Measurements from ENCODE around the gene RGS11. TPM values are rescaled to one million over a fixed set of nuclear protein-coding genes. Genes with fewer than 3 reads are reported as not detected.
"Not testable (repeated sequence)": the region's sequence is repeated elsewhere in the genome, so short reads cannot be mapped to it uniquely, and the experiment has no call there.

The RGS11 gene
- total RNA-seq, 4 donors from 2014 or later = 7.1 to 18.2 (median 11.0) TPM

- Histone ChIP-seq H3K4me1 (no peaks in the 10 kb centered on the region), H3K9me3 (no peaks in the 10 kb centered on the region), H3K27ac (replicated peaks in 1 of 4) (no peak overlapping the region), H3K4me3 (no peak overlapping the region), H3K27me3 (no peaks in the 10 kb centered on the region), H3K36me3 (peaks cover 46 to 96% (median 84%) of the 10 kb centered on the region in 4 donors)
- 87% methylated on average over 10 of the region's 10 CpGs for WGBS
- intact Hi-C loops (cut with DNase I) = no loop called here
- TF ChIP-seq, protein P1, sequence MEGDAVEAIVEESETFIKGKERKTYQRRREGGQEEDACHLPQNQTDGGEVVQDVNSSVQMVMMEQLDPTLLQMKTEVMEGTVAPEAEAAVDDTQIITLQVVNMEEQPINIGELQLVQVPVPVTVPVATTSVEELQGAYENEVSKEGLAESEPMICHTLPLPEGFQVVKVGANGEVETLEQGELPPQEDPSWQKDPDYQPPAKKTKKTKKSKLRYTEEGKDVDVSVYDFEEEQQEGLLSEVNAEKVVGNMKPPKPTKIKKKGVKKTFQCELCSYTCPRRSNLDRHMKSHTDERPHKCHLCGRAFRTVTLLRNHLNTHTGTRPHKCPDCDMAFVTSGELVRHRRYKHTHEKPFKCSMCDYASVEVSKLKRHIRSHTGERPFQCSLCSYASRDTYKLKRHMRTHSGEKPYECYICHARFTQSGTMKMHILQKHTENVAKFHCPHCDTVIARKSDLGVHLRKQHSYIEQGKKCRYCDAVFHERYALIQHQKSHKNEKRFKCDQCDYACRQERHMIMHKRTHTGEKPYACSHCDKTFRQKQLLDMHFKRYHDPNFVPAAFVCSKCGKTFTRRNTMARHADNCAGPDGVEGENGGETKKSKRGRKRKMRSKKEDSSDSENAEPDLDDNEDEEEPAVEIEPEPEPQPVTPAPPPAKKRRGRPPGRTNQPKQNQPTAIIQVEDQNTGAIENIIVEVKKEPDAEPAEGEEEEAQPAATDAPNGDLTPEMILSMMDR (IDR thresholded peaks at IDR 0.05) = no peak
- TF ChIP-seq POLR2A (IDR thresholded peaks at IDR 0.05; ENCODE audit: low read depth) (no peak), EP300 (IDR thresholded peaks at IDR 0.05) (no peak), POLR2AphosphoS5 (IDR thresholded peaks at IDR 0.05) (no peak)
- DNase-seq (ENCODE audit: extremely low spot score) = no peak
Measured at GRCh38 chr16:259226-259625, 16.5 kb downstream of the RGS11 start.

GRCh38 chr16:258091-258490 is 17.7 kb downstream of the RGS11 start:
- WGBS = 97% methylated on average over 13 of the region's 13 CpGs
- H3K27me3 ChIP-seq; intact Hi-C loops (cut with DNase I); H3K4me3 ChIP-seq; H3K27ac ChIP-seq (replicated peaks in 1 of 4); DNase-seq (ENCODE audit: extremely low spot score); H3K9me3 ChIP-seq; H3K4me1 ChIP-seq: not testable (repeated sequence)
- peaks cover 39 to 94% (median 83%) of the 10 kb centered on the region in 4 donors for H3K36me3 ChIP-seq

GRCh38 chr16:255183-255582 is 20.6 kb downstream of the RGS11 start:
- 94% methylated on average over 6 of the region's 6 CpGs for WGBS
- H3K9me3 ChIP-seq = no peaks in the 10 kb centered on the region
- intact Hi-C loops (cut with DNase I) = no loop called here
- H3K4me3 ChIP-seq = no peak overlapping the region
- H3K36me3 ChIP-seq = peaks cover 21 to 91% (median 66%) of the 10 kb centered on the region in 4 donors
- TF ChIP-seq POLR2AphosphoS5 (IDR thresholded peaks at IDR 0.05) = no peak
- TF ChIP-seq POLR2A (IDR thresholded peaks at IDR 0.05; ENCODE audit: low read depth) = no peak
- TF ChIP-seq EP300 (IDR thresholded peaks at IDR 0.05) = no peak
- TF ChIP-seq, protein P1 (IDR thresholded peaks at IDR 0.05) = no peak
- H3K4me1 ChIP-seq = no peaks in the 10 kb centered on the region
- no peaks in the 10 kb centered on the region for H3K27me3 ChIP-seq
- H3K27ac ChIP-seq (replicated peaks in 1 of 4) = no peak overlapping the region
- no peak for DNase-seq (ENCODE audit: extremely low spot score)

DNA sequence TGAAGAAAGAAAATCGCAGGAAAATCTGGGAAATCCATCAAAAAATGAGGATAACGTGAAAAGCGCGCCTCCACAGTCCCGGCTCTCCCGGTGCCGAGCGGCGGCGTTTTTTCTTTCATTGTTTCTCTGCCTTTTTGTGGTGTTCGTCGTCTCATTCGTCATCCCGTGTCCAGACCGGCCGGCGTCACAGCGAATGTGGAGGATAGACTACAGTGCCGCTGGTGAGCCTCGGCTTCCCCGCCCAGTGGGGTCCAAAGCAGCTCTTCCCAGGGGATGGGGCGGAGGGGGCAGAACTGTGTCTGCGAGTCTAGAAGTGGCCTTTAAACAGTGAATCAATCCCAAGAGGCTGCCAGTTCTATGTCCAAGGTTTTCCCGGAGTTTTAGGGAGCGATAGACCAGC is 21.3 kb downstream of the RGS11 start:
- intact Hi-C loops (cut with DNase I) = no loop called here

DNA sequence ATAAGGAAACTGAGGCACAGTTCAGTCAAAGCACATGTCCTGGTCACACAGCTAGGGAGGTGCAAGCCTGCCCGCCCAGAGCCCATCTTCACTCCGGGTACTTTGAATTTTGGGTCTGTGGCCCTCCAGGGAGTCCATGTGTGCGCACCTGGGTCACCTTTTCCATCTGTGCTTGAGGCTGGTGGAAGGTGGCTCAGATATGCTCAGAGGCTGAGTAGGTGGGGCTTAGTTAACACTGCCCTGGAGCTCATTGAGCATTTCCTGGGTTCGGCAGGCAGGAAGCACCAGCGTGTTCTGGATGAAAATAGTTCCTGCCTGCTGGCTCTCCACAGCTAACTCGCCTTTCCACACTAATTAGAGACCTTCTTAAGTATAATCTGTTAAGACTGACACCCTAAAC is 21.9 kb downstream of the RGS11 start:
- Histone ChIP-seq H3K36me3 (peaks cover 23 to 91% (median 66%) of the 10 kb centered on the region in 4 donors), H3K9me3 (no peaks in the 10 kb centered on the region)
- WGBS = 84% methylated on average over 6 of the region's 6 CpGs

More for the DNA sequence above, 21.3 kb downstream of the RGS11 start:
- Histone ChIP-seq H3K4me3 (no peak overlapping the region), H3K27me3 (no peaks in the 10 kb centered on the region), H3K36me3 (peaks cover 23 to 91% (median 65%) of the 10 kb centered on the region in 4 donors), H3K27ac (replicated peaks in 1 of 4) (no peak overlapping the region), H3K4me1 (no peaks in the 10 kb centered on the region), H3K9me3 (no peaks in the 10 kb centered on the region)
- 95% methylated on average over 25 of the region's 25 CpGs for WGBS
- TF ChIP-seq EP300 (IDR thresholded peaks at IDR 0.05) (no peak), POLR2AphosphoS5 (IDR thresholded peaks at IDR 0.05) (no peak), POLR2A (IDR thresholded peaks at IDR 0.05; ENCODE audit: low read depth) (no peak)
- TF ChIP-seq, protein P1 (IDR thresholded peaks at IDR 0.05) = no peak
- DNase-seq (ENCODE audit: extremely low spot score) = no peak

More for the DNA sequence above, 21.9 kb downstream of the RGS11 start:
- DNase-seq (ENCODE audit: extremely low spot score) = no peak
- Histone ChIP-seq H3K4me1 (no peaks in the 10 kb centered on the region), H3K27ac (replicated peaks in 1 of 4) (no peak overlapping the region), H3K4me3 (no peak overlapping the region), H3K27me3 (no peaks in the 10 kb centered on the region)
- TF ChIP-seq, protein P1 (IDR thresholded peaks at IDR 0.05) = no peak
- TF ChIP-seq POLR2AphosphoS5 (IDR thresholded peaks at IDR 0.05) (no peak), POLR2A (IDR thresholded peaks at IDR 0.05; ENCODE audit: low read depth) (no peak), EP300 (IDR thresholded peaks at IDR 0.05) (no peak)
- intact Hi-C loops (cut with DNase I) = no loop called here
